Mammary epithelial cell (primary cell): Measurements from ENCODE around the gene HINT2.

ENCODE experiments used
- CTCF ChIP-seq, 2 donors: IDR thresholded peaks in 1 of 2; conservative IDR thresholded peaks in 1 of 2; 2 replicates each; pipeline ENCODE4 v1.5.1; 2011 to 2012; ENCODE audit warnings: inconsistent platforms in 2 of 2, low read length in 2 of 2, mild to moderate bottlenecking in 2 of 2, control low read depth in 1 of 2, low read depth in 1 of 2; ENCODE audit not compliant: insufficient read depth in 1 of 2; ENCODE audit errors: extremely low read depth in 1 of 2
- EZH2 ChIP-seq: IDR thresholded peaks from 2 replicates; pipeline ENCODE4 v1.6.1; 2012; ENCODE audit warnings: low read length, inconsistent platforms, borderline replicate concordance

GRCh38 chr9:35801328-35802128 lies 13.3 kb downstream of the HINT2 start:
- TF ChIP-seq CTCF (conservative IDR thresholded peaks at IDR 0.05 in 1 of 2, IDR thresholded peaks at IDR 0.05 in 1 of 2; ENCODE audit: extremely low read depth in 1 of 2, insufficient read depth in 1 of 2, low read depth in 1 of 2, low read length in 2 of 2) (no peak), EZH2 (no peak)
